ENCODE data around the gene MAP4K1. TPM values are rescaled to one million over a fixed set of nuclear protein-coding genes. Genes with fewer than 3 reads are reported as not detected.
A peak's percentile ranks its signal among the peaks of the same experiment; 100 is the strongest.

MAP4K1 gene
- total RNA-seq, 1 experiment from 2014 or later = 3.5 TPM

- BruUV-seq (replicated peaks) = TSS peak; percentile 40
- TF ChIP-seq EZH2 (IDR thresholded peaks at IDR 0.05; ENCODE audit: low read depth) = no peak
- no peak for TF ChIP-seq CTCF (conservative IDR thresholded peaks at IDR 0.05)
- H3F3A ChIP-seq (ENCODE audit: insufficient read depth, low read depth) = peaks cover 94% of the 10 kb centered on the region
- peak overlapping the region; percentile 99 for H3K27ac ChIP-seq
- peak overlapping the region; percentile 89 for H3K4me2 ChIP-seq
- ChIA-PET CTCF (interaction anchor here (0.6 kb wide), 1 partner anchor 8 kb away, joined by 3 read pairs; no protein-coding TSS in a partner anchor), POLR2A (ENCODE audit: unreplicated experiment) (interaction anchor here (0.6 to 2.2 kb wide), 13 partner anchors 10 to 749 kb away, joined by 4 to 51 read pairs (median 8); partner anchors contain the start of genes ACTN4 and EIF3K)
- H3K4me1 ChIP-seq (replicated peaks; ENCODE audit: insufficient read depth) = peaks cover 97% of the 10 kb centered on the region
- H3K27me3 ChIP-seq (ENCODE audit: insufficient read depth, low read depth) = no peaks in the 10 kb centered on the region
- H3K4me3 ChIP-seq = peak overlapping the region; percentile 54
- H3K9me3 ChIP-seq (ENCODE audit: insufficient read depth, low read depth) = no peaks in the 10 kb centered on the region
- H3K9me2 ChIP-seq (ENCODE audit: insufficient read depth) = no peaks in the 10 kb centered on the region
- no peak overlapping the region for H2AFZ ChIP-seq
- intact Hi-C loops (cut with micrococcal nuclease; ENCODE audit: unreplicated experiment) = loop anchor here (1.0 to 5.0 kb wide), 5 partner anchors 8 to 74 kb away; no protein-coding TSS in a partner anchor
- peaks cover 30% of the 10 kb centered on the region for H4K20me1 ChIP-seq (ENCODE audit: insufficient read depth)
- H3K79me2 ChIP-seq (ENCODE audit: low read depth) = peaks cover 96% of the 10 kb centered on the region
- DNase-seq = peak; percentile 70 to 98
- H3K36me3 ChIP-seq (ENCODE audit: low read depth) = peaks cover 52% of the 10 kb centered on the region
These were observed 40.9 kb upstream of the MAP4K1 start for GRCh38 chr19:38658462-38659306.

GRCh38 chr19:38657633-38658222 is 40.0 kb upstream of the MAP4K1 start:
- H3K79me2 ChIP-seq (ENCODE audit: low read depth) = peaks cover 96% of the 10 kb centered on the region
- H3K9me2 ChIP-seq (ENCODE audit: insufficient read depth) = no peaks in the 10 kb centered on the region
- peaks cover 59% of the 10 kb centered on the region for H3K36me3 ChIP-seq (ENCODE audit: low read depth)
- peaks cover 96% of the 10 kb centered on the region for H3F3A ChIP-seq (ENCODE audit: insufficient read depth, low read depth)
- no peaks in the 10 kb centered on the region for H3K27me3 ChIP-seq (ENCODE audit: insufficient read depth, low read depth)
- no peaks in the 10 kb centered on the region for H3K9me3 ChIP-seq (ENCODE audit: insufficient read depth, low read depth)
- BruUV-seq (replicated peaks) = no TSS peak
- peaks cover 97% of the 10 kb centered on the region for H3K4me1 ChIP-seq (replicated peaks; ENCODE audit: insufficient read depth)
- DNase-seq = peak; percentile 89 to 100
- intact Hi-C loops (cut with micrococcal nuclease; ENCODE audit: unreplicated experiment) = loop anchor here (1.0 to 5.0 kb wide), 5 partner anchors 7 to 75 kb away; no protein-coding TSS in a partner anchor
- H3K4me2 ChIP-seq = peak overlapping the region; percentile 89
- TF ChIP-seq EZH2 (IDR thresholded peaks at IDR 0.05; ENCODE audit: low read depth) = no peak
- TF ChIP-seq CTCF (conservative IDR thresholded peaks at IDR 0.05) = no peak
- peak overlapping the region; percentile 99 for H3K27ac ChIP-seq
- H4K20me1 ChIP-seq (ENCODE audit: insufficient read depth) = peaks cover 20% of the 10 kb centered on the region
- POLR2A ChIA-PET (ENCODE audit: unreplicated experiment) = interaction anchor here (0.6 to 2.2 kb wide), 6 partner anchors 9 to 318 kb away, joined by 3 to 51 read pairs (median 6); no protein-coding TSS in a partner anchor
- CTCF ChIA-PET = interaction anchor here (0.5 to 0.6 kb wide), 3 partner anchors 12 to 230 kb away, joined by 3 read pairs; no protein-coding TSS in a partner anchor
- H2AFZ ChIP-seq = no peak overlapping the region
- peak overlapping the region; percentile 54 for H3K4me3 ChIP-seq
